Liver (tissue), 3 donors: Measurements from ENCODE around the gene TFF1.

Source experiments
- CTCF ChIP-seq: fragments of 150-350 bp; IDR thresholded peaks from 2 replicates; pipeline ENCODE4 v1.5.1; 2017; ENCODE audit warnings: improper control_type of control experiment, low read depth, low read length; ENCODE audit not compliant: missing input control
- RAD21 ChIP-seq, 2 donors: IDR thresholded peaks; 2 replicates each; pipeline ENCODE4 v1.6.1; 2016; ENCODE audit warnings: antibody characterized with exemption in 2 of 2, mild to moderate bottlenecking in 2 of 2
- TF ChIP-seq, protein P1 (sequence below): IDR thresholded peaks from 2 replicates; pipeline ENCODE4 v1.6.1; 2016; ENCODE audit warnings: antibody characterized with exemption
- donor health status: healthy.
- donor health status: healthy.

DNA sequence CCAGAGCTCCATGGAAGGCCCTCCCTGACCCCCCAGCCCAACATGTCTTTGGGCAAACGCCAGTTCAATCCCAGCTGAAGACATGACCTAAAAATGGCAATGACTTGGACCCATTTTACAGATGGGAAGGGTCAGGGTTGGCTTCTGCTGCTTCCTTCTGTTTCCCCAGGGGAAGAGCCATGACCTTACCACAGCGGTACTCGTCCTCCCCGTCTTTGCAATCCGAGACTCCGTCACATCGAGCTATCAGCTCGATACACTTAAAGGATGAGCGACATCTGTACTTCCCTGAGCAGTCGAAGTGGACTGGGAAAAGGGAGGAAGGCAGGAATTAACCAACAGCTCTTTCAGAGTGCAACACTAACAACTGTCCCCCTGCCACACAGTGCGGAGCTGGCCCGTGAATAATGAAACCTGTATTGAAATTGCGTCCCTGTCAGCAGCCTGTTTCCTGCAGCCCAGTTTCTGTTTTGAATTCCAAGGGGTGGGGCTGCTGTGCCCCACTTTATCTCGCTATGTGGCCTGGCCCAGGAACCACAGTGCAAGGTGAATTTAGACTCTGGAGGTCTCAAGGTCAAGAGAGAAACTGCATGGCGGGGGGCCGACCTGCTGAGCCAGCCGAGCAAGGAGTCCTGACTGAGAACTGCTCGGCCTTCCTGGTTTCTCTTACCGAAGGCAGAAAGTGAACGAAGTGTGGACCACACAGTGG, 22.6 kb upstream of the TFF1 start:
- no peak for TF ChIP-seq RAD21 (IDR thresholded peaks at IDR 0.05)
- TF ChIP-seq, protein P1, sequence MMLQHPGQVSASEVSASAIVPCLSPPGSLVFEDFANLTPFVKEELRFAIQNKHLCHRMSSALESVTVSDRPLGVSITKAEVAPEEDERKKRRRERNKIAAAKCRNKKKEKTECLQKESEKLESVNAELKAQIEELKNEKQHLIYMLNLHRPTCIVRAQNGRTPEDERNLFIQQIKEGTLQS: no peak
- TF ChIP-seq CTCF: no peak
